H1 (cell line): ENCODE data around the gene HCK. TPM values are rescaled to one million over a fixed set of nuclear protein-coding genes. Genes with fewer than 3 reads are reported as not detected.

Experiments
- ASH2L ChIP-seq: fragments of 200-600, 300-600 bp; sonication (generic); IDR thresholded peaks from one replicate; pipeline ENCODE4 v1.7.1; 2017; ENCODE audit warnings: low read length
- E2F6 ChIP-seq: IDR thresholded peaks from 2 replicates; pipeline ENCODE4 v1.6.1; 2012; ENCODE audit warnings: inconsistent platforms
- EP300 ChIP-seq, 2 experiments: IDR thresholded peaks; 1 replicate in 1 of 2; 2 replicates in 1 of 2; pipeline ENCODE4 v1.6.1; 2011 to 2012; ENCODE audit warnings: low read depth in 2 of 2, low read length in 2 of 2, mild to moderate bottlenecking in 2 of 2, borderline replicate concordance in 1 of 2, inconsistent platforms in 1 of 2, moderate library complexity in 1 of 2
- MAX ChIP-seq: IDR thresholded peaks from 2 replicates; pipeline ENCODE4 v1.6.1; 2012; ENCODE audit warnings: inconsistent platforms
- RNF2 ChIP-seq: fragments of 200-900, 300-1000 bp; sonication (generic); IDR thresholded peaks from 2 replicates; pipeline ENCODE4 v1.7.1; 2016; ENCODE audit warnings: borderline replicate concordance, low read depth, mild to moderate bottlenecking, antibody characterized with exemption, low read length; ENCODE audit not compliant: poor library complexity, severe bottlenecking; ENCODE audit errors: missing control alignments
- polyA plus RNA-seq, 7 experiments: library from polyadenylated mRNA; depleted of rRNA in 3 of 7; stranded (reverse) in 5 of 7; unstranded in 2 of 7; fragments of >200 nt in 5 of 7; fragments of 200-250 nt in 2 of 7; gene quantifications; 1 replicate in 5 of 7; 2 replicates in 1 of 7; 4 replicates in 1 of 7; pipeline versions ENCODE4 v1.2.1 to v1.2.3, GENCODE V29; 2011 to 2013; ENCODE audit warnings: missing spikeins in 2 of 7, mixed read lengths in 2 of 7
- total RNA-seq: library from RNA; stranded (reverse); fragmentation: NEBNext Ultra II Directional; extraction: Animal tissue kit (Norgen Biotek cat#: 25700); gene quantifications from 2 replicates; pipeline ENCODE4 v1.2.1, GENCODE V29; 2021

Gene HCK
- total and polyA plus RNA-seq, 2 of the 8 experiments (the other 6 are each of a cell fraction or from before 2014, with no cell fraction given), result 0.37 to 4.3 TPM

- TF ChIP-seq MAX (peak; percentile 75), E2F6 (peak; percentile 57; the same call in 1 of the 2 replicates), EP300 (IDR thresholded peaks at IDR 0.05; ENCODE audit: borderline replicate concordance in 1 of 2, low read depth in 2 of 2, low read length in 2 of 2) (peak in 1 of 2 experiments; percentile 67; a peak in 1 of 3 replicates), ASH2L (no peak), RNF2 (peak; percentile 38)
Measured at GRCh38 chr20:32052778-32053362, 828 bp downstream of the HCK start (continued).
